SIG-M5 (cell line): ENCODE measurements around the gene ENO1.
"Not testable (repeated sequence)": the region's sequence is repeated elsewhere in the genome, so short reads cannot be mapped to it uniquely, and the experiment has no call there.

Experiments used
- DNase-seq: peaks from one replicate; lab custom pipeline; 2025; lab: John Stamatoyannopoulos, UW

The ENO1 gene

GRCh38 chr1:8845104-8846097, 33.1 kb downstream of the ENO1 start:
- no peak for DNase-seq

- no peak for DNase-seq
Observed at GRCh38 chr1:8844501-8845006, 33.9 kb downstream of the ENO1 start.

- no peak for DNase-seq
Observed at GRCh38 chr1:8841395-8841794, 37.1 kb downstream of the ENO1 start.

DNA sequence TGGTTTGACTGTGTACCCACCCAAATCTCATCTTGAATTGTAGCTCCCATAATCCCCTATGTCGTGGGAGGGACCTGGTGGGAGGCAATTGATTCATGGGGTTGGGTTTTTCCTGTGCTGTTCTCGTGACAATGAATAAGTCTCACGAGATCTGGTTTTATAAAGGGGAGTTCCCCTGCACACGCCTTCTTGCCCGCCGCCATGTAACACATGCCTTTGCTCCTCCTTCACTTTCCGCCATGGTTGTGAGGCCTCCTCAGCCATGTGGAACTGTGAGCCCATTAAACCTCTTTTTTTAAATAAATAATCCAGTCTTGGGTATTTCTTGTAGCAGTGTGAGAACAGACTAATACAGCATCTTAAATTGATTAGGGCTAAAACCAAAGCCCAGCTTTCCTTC, 38.5 kb downstream of the ENO1 start:
- DNase-seq: no peak

DNA sequence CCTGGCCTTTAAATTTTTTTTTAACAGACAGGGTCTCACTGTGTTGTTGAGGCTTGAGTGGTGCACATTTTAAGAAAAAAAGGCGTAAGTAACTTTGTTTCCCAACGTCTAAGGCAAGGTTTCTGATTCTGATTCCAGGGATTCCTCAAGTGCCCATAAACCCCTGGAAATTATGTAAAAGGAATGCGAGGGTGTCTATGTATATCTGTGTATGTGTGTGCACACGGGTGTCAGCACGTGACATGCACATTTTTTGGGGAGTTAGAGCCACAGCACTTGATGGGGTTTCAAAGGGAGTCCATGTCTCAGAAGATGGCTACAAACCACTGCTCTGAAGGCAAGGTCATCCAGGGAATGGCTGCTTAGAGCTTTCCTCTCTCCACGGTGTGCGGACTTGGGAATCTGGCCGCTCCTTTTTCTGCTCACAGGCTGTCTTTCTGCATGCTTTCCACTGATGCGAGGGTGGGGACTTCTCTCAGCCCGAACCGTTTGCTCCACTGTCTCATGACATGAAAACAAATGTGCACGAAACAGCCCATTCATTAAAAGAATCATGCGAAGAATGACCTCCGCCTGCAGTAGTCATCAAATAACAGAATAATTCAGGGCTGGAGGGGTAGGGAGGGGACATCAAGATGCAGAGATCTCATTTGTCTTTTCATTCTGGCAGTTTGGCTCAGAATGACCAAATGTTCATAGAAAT, 42.4 kb downstream of the ENO1 start:
- no peak for DNase-seq

- DNase-seq: no peak
Observed at GRCh38 chr1:8831340-8831739, 47.1 kb downstream of the ENO1 start.

DNA sequence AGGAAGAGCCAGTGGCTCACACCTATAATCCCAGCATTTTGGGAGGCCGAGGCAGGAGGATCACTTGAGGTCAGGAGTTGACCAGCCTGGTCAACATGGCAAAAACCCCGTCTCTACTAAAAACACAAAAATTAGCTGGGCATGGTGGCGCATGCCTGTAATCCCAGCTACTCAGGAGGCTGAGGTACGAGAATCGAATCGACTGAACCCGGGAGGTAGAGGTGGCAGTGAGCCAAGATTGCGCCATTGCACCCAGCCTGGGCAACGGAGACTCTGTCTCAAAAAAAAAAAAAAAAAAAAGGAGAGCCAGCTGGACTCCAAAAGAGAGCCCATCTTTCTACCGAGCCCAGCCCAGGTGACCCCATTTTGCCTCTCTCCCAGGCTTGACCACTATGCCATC, 47.8 kb downstream of the ENO1 start:
- not testable (repeated sequence) for DNase-seq

DNA sequence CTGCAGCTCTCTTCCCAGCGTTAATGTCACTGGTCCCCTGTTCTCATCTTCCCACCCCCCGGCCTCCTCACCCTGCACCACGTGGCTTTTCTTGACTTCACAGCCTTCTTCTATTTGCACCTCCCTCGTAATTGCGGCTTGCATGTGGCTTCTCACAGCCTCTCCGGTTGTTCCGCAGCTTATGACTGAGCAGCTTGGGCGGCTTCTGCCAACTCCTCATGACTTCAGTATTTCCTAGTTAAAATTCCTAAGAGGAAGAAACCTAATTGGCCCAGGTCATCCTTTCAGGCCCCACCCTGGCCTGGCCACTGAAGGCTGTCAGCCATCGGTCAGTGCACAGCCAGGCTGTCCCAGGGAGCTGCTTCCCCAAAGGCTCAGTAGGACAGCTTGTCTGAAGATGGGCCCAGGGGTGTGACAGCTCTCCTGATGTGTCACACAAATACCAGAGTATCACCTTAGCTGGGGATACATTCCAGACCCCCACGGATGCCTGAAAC, 52.5 kb downstream of the ENO1 start:
- no peak for DNase-seq

DNA sequence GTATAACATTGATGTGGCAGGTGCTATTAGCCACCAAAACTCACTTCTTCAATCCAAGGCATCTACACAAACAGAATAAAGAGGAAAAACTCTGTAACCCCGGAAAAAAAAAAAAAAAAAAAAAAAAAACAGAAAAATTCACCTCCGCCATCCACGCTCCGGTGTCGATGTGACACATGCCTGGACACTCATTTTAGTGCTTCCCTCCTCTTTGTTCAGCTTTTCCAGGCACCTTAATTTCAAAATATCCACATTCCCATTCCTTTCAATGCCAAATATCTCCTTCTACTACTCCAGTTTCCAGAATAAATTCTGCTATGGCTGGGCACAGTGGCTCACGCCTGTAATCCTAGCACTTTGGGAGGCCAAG, 55.2 kb downstream of the ENO1 start:
- no peak for DNase-seq

- DNase-seq: no peak
Observed at GRCh38 chr1:8822373-8823294, 55.9 kb downstream of the ENO1 start.

DNA sequence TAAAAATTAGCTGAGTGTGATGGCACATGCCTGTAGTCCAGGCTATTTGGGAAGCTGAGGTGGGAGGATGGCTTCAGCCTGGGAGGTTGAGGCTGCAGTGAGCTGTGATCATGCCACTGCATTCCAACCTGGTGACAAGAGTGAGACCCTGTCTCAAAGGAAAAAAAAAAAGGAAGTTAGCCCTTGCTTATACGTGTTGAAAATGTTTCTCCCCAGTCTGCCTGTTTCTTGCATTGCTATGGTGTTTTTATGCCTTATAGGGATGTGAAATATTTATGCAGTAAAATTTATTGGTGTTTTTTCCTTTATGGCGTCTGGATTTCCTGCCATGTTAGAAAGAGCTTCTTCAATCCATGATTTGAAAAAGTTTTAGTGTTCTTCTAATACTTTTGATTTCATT, 57.4 kb downstream of the ENO1 start:
- DNase-seq: no peak

- not testable (repeated sequence) for DNase-seq
Observed at GRCh38 chr1:8818789-8819188, 59.7 kb downstream of the ENO1 start.

GRCh38 chr1:8818325-8818775, 60.1 kb downstream of the ENO1 start:
- DNase-seq: no peak

- peak; percentile 16 for DNase-seq
Observed at GRCh38 chr1:8817412-8818324, 60.8 kb downstream of the ENO1 start, which contains the start of gene RERE. TSS of gene RERE (minus strand) at chr1:8817640.

DNA sequence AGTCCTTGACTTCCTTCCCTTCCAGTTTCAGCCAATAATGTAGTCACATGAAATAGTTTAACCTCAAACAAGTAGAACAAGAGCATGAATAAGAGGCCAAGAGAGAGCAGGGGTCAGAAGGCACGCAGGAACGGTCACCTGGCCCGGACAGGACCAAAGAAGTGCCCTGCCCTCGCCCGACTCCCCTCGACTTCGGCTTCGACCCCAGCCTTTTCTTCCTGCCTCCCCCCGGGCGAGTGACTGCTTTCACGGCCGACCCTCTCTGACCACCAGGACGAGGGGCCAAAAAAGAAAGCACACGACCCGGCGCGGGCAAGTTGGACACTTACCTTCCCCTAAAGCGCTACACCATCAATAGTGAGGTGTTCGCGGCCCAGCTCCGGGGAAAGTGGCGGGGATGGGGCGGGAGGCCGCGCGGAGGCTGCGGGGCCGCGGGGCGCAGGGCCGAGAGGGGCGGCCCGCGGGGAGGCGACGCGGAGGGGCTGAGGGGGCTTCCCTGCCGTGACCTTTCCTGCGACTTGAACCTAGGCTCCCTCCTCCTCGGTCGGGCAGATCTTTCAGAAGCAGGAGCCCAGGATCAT, 61.6 kb downstream of the ENO1 start:
- no peak for DNase-seq

DNA sequence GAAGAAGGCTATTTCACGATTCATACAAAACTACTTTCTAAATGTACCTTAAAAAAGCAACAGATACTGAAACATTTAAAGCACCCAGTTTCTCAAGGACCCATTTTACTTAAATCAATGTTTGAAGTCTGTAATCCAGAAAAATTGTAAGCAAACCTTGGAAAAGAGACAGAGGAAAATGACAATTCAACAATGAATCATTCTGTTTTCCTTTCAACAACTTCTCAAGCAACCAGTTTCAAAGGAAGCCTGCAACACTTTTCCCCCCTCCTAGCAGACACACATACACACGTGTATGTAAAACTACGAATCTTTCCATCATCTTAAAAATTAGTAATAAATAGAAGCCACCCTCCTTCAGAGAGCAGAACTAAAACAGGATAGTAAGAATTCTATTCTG, 62.2 kb downstream of the ENO1 start:
- no peak for DNase-seq

GRCh38 chr1:8815582-8816151, 62.8 kb downstream of the ENO1 start:
- DNase-seq: no peak

- no peak for DNase-seq
Observed at GRCh38 chr1:8814865-8815264, 63.6 kb downstream of the ENO1 start.

DNA sequence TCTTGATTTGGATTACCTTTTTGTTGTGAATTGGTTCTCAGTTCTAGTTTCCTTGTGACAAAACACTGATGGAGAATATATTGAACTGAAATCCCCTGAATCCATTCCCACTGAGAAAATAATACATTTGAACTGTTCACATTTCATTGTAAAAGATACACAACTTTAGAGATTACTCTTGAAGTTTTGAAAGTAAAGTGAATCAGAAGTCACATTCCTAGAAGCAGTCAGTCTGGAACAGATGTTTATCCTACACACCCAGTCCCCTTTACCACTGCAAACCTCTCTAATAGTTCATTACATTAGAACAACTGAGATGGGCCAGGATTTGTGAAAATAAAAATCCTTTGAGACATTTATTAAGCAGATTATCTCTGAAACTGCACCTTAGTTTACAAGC, 64.5 kb downstream of the ENO1 start:
- no peak for DNase-seq
